ENCODE measurements around the gene SFMBT2. TPM values are rescaled to one million over a fixed set of nuclear protein-coding genes. Genes with fewer than 3 reads are reported as not detected.

Gene SFMBT2
- total and polyA plus RNA-seq, 4 donors, result 2.9 to 11.0 (median 6.5) TPM

DNA sequence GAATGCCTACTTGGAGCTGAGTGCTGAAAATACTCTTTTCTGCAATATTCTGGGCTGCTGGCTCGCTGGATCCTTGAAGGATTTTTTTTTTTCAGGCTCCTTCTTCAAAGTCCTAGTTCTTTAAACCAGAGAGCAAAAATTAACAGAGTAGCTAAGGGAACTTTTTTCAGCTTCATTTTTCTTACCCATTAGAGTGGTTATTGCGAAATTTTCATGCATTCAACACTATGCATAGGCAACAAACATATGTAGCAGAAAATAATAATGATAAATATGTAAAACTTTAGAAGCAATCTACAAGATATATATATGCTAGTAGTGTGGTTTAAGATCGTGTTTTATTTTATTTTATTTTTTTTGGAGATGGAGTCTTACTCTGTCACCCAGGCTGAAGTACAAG lies 264.6 kb downstream of the SFMBT2 start:
- WGBS, 2 donors, result 55 to 66% methylated on average over 3 of the region's 3 CpGs
- Histone ChIP-seq H3K9ac (ENCODE audit: insufficient read depth in 1 of 2, low read length in 2 of 2) (no peak overlapping the region), H3K4me3 (no peak overlapping the region), H3K36me3 (ENCODE audit: control insufficient read depth in 4 of 4, insufficient read depth in 4 of 4, low read length in 4 of 4) (no peaks in the 10 kb centered on the region), H3K4me1 (ENCODE audit: control insufficient read depth in 5 of 5, insufficient read depth in 5 of 5, low read length in 5 of 5) (no peaks in the 10 kb centered on the region), H3K27ac (ENCODE audit: low read depth in 1 of 2, low read length in 1 of 2) (no peak overlapping the region), H3K9me3 (ENCODE audit: control insufficient read depth in 4 of 4, insufficient read depth in 3 of 4, low read length in 3 of 4) (peaks cover 0 to 1% (median 0%) of the 10 kb centered on the region in 4 donors), H3K27me3 (ENCODE audit: control insufficient read depth in 3 of 3, insufficient read depth in 3 of 3, low read length in 2 of 3) (peaks cover 0 to 15% (median 5%) of the 10 kb centered on the region in 3 donors)
- TF ChIP-seq, protein P1, sequence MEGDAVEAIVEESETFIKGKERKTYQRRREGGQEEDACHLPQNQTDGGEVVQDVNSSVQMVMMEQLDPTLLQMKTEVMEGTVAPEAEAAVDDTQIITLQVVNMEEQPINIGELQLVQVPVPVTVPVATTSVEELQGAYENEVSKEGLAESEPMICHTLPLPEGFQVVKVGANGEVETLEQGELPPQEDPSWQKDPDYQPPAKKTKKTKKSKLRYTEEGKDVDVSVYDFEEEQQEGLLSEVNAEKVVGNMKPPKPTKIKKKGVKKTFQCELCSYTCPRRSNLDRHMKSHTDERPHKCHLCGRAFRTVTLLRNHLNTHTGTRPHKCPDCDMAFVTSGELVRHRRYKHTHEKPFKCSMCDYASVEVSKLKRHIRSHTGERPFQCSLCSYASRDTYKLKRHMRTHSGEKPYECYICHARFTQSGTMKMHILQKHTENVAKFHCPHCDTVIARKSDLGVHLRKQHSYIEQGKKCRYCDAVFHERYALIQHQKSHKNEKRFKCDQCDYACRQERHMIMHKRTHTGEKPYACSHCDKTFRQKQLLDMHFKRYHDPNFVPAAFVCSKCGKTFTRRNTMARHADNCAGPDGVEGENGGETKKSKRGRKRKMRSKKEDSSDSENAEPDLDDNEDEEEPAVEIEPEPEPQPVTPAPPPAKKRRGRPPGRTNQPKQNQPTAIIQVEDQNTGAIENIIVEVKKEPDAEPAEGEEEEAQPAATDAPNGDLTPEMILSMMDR (IDR thresholded peaks at IDR 0.05; ENCODE audit: control extremely low read depth, extremely low read depth), result no peak
- ATAC-seq (ENCODE audit: insufficient read depth, low FRiP score), result no peak
- DNase-seq, result peak in 1 of 3 donors; percentile 23

DNA sequence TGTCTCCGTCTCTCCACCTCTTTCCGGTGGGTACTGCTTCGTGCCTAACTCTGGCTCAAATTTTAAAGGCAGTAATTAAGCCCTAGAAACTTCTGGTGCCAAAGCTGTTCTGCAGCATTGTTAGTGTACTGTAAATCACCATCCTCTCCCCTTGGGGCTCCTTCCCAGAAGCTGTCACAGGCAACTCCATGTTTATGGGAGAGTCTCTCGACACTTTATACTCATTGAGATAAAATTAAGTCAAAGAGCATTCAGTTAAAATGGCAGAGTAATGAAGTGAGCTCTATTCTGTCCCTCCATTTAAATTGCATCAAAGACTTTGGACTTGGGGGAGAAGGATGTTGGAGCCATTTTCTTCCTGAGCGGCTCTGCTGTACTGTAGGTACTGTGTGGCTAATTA lies 274.8 kb downstream of the SFMBT2 start:
- H3K36me3 ChIP-seq (ENCODE audit: control insufficient read depth in 4 of 4, insufficient read depth in 4 of 4, low read length in 4 of 4), result no peaks in the 10 kb centered on the region
- peaks cover 0 to 9% (median 6%) of the 10 kb centered on the region in 3 donors for H3K27me3 ChIP-seq (ENCODE audit: control insufficient read depth in 3 of 3, insufficient read depth in 3 of 3, low read length in 2 of 3)
- H3K9ac ChIP-seq (ENCODE audit: insufficient read depth in 1 of 2, low read length in 2 of 2), result no peak overlapping the region
- TF ChIP-seq, protein P1 (IDR thresholded peaks at IDR 0.05; ENCODE audit: control extremely low read depth, extremely low read depth), result no peak
- H3K27ac ChIP-seq (ENCODE audit: low read depth in 1 of 2, low read length in 1 of 2), result no peak overlapping the region
- WGBS, 2 donors, result 77 to 91% methylated on average over 5 of the region's 5 CpGs
- H3K9me3 ChIP-seq (ENCODE audit: control insufficient read depth in 4 of 4, insufficient read depth in 3 of 4, low read length in 3 of 4), result peaks cover 0 to 2% (median 0%) of the 10 kb centered on the region in 4 donors
- ATAC-seq (ENCODE audit: insufficient read depth, low FRiP score), result no peak
- no peak overlapping the region for H3K4me3 ChIP-seq
- DNase-seq, result peak in 2 of 3 donors; percentile 18 to 39
- no peaks in the 10 kb centered on the region for H3K4me1 ChIP-seq (ENCODE audit: control insufficient read depth in 5 of 5, insufficient read depth in 5 of 5, low read length in 5 of 5)

DNA sequence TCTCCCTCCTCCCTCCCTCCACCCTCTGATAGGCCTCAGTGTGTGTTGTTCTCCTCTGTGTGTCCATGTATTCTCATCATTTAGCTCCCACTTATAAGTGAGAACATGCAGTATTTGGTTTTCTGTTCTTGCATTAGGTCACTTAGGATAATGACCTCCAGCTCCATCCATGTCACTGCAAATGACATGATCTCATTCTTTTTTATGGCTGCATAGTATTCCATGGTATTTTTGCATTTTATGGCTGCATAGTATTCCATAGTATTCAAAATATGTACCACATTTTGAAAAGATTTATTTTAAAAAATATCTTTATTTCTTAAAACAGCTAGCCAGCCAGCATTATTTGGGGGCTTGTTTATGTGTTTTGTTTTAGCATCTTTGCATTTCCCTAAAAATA lies 275.6 kb downstream of the SFMBT2 start:
- Histone ChIP-seq H3K9me3 (ENCODE audit: control insufficient read depth in 4 of 4, insufficient read depth in 3 of 4, low read length in 3 of 4) (peaks cover 0 to 4% (median 0%) of the 10 kb centered on the region in 4 donors), H3K27me3 (ENCODE audit: control insufficient read depth in 3 of 3, insufficient read depth in 3 of 3, low read length in 2 of 3) (peaks cover 0 to 9% (median 6%) of the 10 kb centered on the region in 3 donors), H3K9ac (ENCODE audit: insufficient read depth in 1 of 2, low read length in 2 of 2) (no peak overlapping the region), H3K4me1 (ENCODE audit: control insufficient read depth in 5 of 5, insufficient read depth in 5 of 5, low read length in 5 of 5) (peaks cover 0 to 2% (median 0%) of the 10 kb centered on the region in 5 donors), H3K36me3 (ENCODE audit: control insufficient read depth in 4 of 4, insufficient read depth in 4 of 4, low read length in 4 of 4) (no peaks in the 10 kb centered on the region), H3K27ac (ENCODE audit: low read depth in 1 of 2, low read length in 1 of 2) (no peak overlapping the region), H3K4me3 (no peak overlapping the region)
- TF ChIP-seq, protein P1 (IDR thresholded peaks at IDR 0.05; ENCODE audit: control extremely low read depth, extremely low read depth), result no peak
- DNase-seq (no peak), ATAC-seq (ENCODE audit: insufficient read depth, low FRiP score) (no peak)

DNA sequence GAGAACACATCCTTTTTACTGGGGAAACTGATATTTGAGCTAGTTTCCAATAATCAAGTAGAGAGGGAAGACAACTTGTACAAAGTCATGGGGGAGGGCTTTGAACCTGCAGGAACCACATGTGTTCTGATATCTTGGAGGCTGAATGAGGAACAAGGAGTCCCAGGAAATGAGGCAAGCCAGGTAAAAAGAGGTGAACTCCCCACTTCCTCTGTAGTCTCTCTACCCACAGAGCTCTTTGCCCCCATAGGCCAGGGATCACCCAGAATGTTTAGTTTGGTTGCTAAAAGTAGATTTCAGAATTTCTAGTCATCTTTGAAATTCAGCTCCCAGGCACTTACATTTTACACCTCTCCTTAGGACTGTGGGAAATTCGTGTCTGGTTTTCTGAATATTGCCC lies 276.4 kb downstream of the SFMBT2 start:
- TF ChIP-seq, protein P1 (IDR thresholded peaks at IDR 0.05; ENCODE audit: control extremely low read depth, extremely low read depth), result no peak
- H3K36me3 ChIP-seq (ENCODE audit: control insufficient read depth in 4 of 4, insufficient read depth in 4 of 4, low read length in 4 of 4), result no peaks in the 10 kb centered on the region
- WGBS, 2 donors, result 64 to 90% methylated on average over 1 of the region's 1 CpG
- H3K27me3 ChIP-seq (ENCODE audit: control insufficient read depth in 3 of 3, insufficient read depth in 3 of 3, low read length in 2 of 3), result peaks cover 0 to 9% (median 6%) of the 10 kb centered on the region in 3 donors
- no peak for DNase-seq
- no peak overlapping the region for H3K9ac ChIP-seq (ENCODE audit: insufficient read depth in 1 of 2, low read length in 2 of 2)
- ATAC-seq (ENCODE audit: insufficient read depth, low FRiP score), result no peak
- no peak overlapping the region for H3K27ac ChIP-seq (ENCODE audit: low read depth in 1 of 2, low read length in 1 of 2)
- peaks cover 0 to 7% (median 0%) of the 10 kb centered on the region in 4 donors for H3K9me3 ChIP-seq (ENCODE audit: control insufficient read depth in 4 of 4, insufficient read depth in 3 of 4, low read length in 3 of 4)
- H3K4me1 ChIP-seq (ENCODE audit: control insufficient read depth in 5 of 5, insufficient read depth in 5 of 5, low read length in 5 of 5), result peaks cover 0 to 2% (median 0%) of the 10 kb centered on the region in 5 donors
- no peak overlapping the region for H3K4me3 ChIP-seq

Measured in lung (tissue), 12 donors.